ENCODE measurements around the gene LAMTOR2. TPM values are rescaled to one million over a fixed set of nuclear protein-coding genes. Genes with fewer than 3 reads are reported as not detected.

LAMTOR2 gene
- total RNA-seq, 4 donors from 2014 or later, result 32.6 to 51.8 (median 47.8) TPM

DNA sequence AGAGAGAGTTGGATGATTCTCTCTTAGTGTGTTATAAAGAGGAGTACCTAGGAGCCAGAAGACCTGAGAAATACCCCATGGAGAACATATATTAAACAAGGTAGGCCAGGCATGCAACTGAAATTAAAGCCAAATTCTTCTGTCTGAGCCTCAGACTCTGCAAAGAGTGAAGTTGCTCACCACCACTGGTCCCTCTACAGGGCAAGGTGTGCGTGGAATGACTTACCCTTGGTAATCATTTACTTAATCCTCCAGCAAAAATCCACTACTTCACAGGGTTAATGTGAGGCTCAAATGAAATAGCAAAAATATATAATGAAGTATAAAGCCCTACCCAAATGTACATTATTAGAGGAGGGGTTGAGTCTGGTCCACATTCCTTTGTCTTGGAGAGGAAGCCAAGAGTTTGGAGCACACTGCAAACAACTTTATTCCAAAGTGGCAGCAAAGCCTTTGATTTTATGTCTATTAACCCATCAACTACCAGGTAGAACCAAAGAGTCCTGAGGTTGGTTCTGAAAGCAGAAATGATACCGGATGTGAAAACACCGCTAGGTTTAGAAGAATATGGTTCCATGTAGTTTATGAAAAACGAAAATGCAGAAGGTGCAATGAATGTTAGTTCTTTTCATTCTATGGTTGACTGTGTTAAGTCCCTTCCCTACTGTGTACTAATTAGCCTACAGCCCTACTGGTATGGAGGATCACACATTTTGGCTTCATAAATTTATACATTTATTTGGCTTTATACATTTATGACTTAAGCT, 42.3 kb upstream of the LAMTOR2 start:
- H3K4me3 ChIP-seq, result no peak overlapping the region
- TF ChIP-seq POLR2A (IDR thresholded peaks at IDR 0.05) (no peak), EP300 (IDR thresholded peaks at IDR 0.05) (no peak)
- TF ChIP-seq, protein P1, sequence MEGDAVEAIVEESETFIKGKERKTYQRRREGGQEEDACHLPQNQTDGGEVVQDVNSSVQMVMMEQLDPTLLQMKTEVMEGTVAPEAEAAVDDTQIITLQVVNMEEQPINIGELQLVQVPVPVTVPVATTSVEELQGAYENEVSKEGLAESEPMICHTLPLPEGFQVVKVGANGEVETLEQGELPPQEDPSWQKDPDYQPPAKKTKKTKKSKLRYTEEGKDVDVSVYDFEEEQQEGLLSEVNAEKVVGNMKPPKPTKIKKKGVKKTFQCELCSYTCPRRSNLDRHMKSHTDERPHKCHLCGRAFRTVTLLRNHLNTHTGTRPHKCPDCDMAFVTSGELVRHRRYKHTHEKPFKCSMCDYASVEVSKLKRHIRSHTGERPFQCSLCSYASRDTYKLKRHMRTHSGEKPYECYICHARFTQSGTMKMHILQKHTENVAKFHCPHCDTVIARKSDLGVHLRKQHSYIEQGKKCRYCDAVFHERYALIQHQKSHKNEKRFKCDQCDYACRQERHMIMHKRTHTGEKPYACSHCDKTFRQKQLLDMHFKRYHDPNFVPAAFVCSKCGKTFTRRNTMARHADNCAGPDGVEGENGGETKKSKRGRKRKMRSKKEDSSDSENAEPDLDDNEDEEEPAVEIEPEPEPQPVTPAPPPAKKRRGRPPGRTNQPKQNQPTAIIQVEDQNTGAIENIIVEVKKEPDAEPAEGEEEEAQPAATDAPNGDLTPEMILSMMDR (IDR thresholded peaks at IDR 0.05), result no peak
- no peaks in the 10 kb centered on the region for H3K27me3 ChIP-seq
- no peaks in the 10 kb centered on the region for H3K9me3 ChIP-seq
- H3K4me1 ChIP-seq, result peaks cover 0 to 4% (median 0%) of the 10 kb centered on the region in 4 donors
- 94% methylated on average over 4 of the region's 4 CpGs for WGBS, 2 donors
- H3K27ac ChIP-seq, result no peak overlapping the region
- no peak for DNase-seq (ENCODE audit: low spot score in 2 of 2)
- peaks cover 9 to 95% (median 18%) of the 10 kb centered on the region in 3 donors for H3K36me3 ChIP-seq

DNA sequence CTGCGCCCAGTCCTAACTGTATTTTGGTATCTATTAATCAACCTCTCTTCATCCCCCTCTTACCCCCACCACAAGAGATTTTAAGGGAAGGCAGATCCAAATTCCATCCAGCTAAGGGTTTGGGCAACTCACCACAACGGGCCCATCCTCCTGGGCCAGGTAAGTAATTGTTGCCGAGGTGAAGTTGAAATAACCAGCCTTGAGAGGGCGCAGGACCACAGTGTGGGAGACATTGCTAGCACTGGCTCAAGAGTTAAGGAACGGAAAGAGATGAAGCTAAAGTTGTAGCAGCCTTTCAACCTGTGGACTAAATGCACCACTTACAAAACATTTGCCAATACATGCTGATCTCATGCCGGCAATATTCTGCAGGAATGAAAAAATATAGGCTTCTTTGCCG, 39.8 kb upstream of the LAMTOR2 start:
- peaks cover 4 to 98% (median 14%) of the 10 kb centered on the region in 3 donors for H3K36me3 ChIP-seq
- no peak overlapping the region for H3K4me3 ChIP-seq
- no peaks in the 10 kb centered on the region for H3K9me3 ChIP-seq
- no peaks in the 10 kb centered on the region for H3K27me3 ChIP-seq
- H3K27ac ChIP-seq, result no peak overlapping the region
- 90 to 91% methylated on average over 7 of the region's 7 CpGs for WGBS, 2 donors
- TF ChIP-seq, protein P1 (IDR thresholded peaks at IDR 0.05), result no peak
- TF ChIP-seq EP300 (IDR thresholded peaks at IDR 0.05), result no peak
- no peak for TF ChIP-seq POLR2A (IDR thresholded peaks at IDR 0.05)
- DNase-seq (ENCODE audit: low spot score in 2 of 2), result no peak
- peaks cover 0 to 19% (median 4%) of the 10 kb centered on the region in 4 donors for H3K4me1 ChIP-seq

DNA sequence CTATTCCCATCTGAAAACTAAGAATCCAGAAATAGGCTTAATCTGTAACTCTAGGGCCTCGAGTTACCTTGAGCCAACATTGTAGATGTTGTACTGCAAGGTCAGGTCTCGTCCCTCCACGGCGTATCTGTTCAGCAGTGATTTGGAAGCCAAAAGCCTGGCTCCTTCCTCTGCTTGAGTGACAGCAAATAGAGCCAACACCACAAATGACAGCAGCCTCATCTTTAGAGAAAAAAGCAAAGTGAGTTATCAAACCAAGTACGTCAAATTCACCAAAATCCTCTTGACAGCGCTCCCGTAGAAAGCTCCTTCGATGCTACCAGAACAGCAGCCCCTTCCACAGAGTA, 34.7 kb upstream of the LAMTOR2 start:
- peaks cover 0 to 47% (median 0%) of the 10 kb centered on the region in 3 donors for H3K36me3 ChIP-seq
- H3K27ac ChIP-seq, result peak overlapping the region; percentile 60 to 98 (median 93)
- peak overlapping the region; percentile 72 to 95 (median 86) for H3K4me3 ChIP-seq
- peaks cover 0 to 29% (median 11%) of the 10 kb centered on the region in 4 donors for H3K4me1 ChIP-seq
- TF ChIP-seq EP300 (IDR thresholded peaks at IDR 0.05) (no peak), POLR2A (IDR thresholded peaks at IDR 0.05) (no peak)
- TF ChIP-seq, protein P1 (IDR thresholded peaks at IDR 0.05), result no peak
- H3K9me3 ChIP-seq, result no peaks in the 10 kb centered on the region
- 39 to 41% methylated on average over 8 of the region's 8 CpGs for WGBS, 2 donors
- H3K27me3 ChIP-seq, result no peaks in the 10 kb centered on the region
- DNase-seq (ENCODE audit: low spot score in 2 of 2), result no peak

DNA sequence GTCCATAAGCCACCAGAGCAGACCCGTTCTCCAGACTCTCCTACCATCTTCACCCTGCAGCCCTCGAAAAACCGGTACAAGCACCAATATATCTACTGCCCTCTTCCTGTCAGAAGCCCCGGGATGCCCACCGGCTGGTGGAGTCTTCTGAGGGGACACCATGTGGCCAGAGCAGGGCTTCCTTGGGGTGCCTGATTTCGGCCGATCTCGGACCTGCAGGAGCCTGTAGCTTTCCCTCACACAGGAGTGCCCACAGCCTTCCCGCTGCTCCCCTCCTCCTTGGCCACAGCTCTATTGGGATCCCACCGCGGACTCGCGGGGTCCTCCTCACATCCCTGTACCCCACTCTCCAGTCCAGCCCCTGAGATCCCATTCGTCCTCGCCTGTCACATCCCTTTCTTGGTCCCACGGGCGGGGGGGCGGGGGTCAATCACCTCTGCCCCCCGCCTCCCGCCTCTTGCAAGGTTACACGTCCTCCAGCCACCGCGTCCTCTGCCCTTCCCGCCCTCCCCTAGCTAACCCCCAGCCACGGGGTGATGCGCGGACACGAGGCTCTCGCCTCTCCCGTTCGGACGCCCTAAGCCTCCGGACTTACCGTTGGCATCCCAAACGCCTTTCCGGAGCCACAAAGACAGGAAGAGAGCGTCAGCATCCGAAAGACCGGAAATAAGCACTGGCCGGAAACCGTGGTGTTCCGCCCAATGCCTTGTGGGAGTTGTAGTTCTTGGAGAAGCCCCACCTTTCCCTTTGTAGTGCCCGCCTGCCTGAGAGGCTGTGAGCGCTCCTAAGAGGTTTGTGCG, 34.1 kb upstream of the LAMTOR2 start, which contains the start of gene SSR2:
TSS of gene SSR2 (minus strand) at position 659 of the 800 bp plus-strand sequence. CDS start 784 bp downstream, outside the sequence.
- Histone ChIP-seq H3K27ac (peak within 1 kb of the TSS; percentile 60 to 98 (median 93)), H3K9me3 (no peaks in the 10 kb centered on the region), H3K4me3 (peak within 1 kb of the TSS; percentile 72 to 95 (median 86)), H3K36me3 (peaks cover 0 to 41% (median 0%) of the 10 kb centered on the region in 3 donors), H3K4me1 (peaks cover 0 to 29% (median 11%) of the 10 kb centered on the region in 4 donors), H3K27me3 (no peaks in the 10 kb centered on the region)
- 0 to 1% methylated on average over 40 to 44 of the region's 45 CpGs for WGBS, 2 donors
- TF ChIP-seq EP300 (IDR thresholded peaks at IDR 0.05), result peak; percentile 85 to 89
- TF ChIP-seq, protein P1 (IDR thresholded peaks at IDR 0.05), result peak in 1 of 5 experiments; percentile 10
- peak in 1 of 2 donors; percentile 46 for TF ChIP-seq POLR2A (IDR thresholded peaks at IDR 0.05)
- DNase-seq (ENCODE audit: low spot score in 2 of 2), result peak; percentile 73 to 87

All from tibial nerve (tissue), 4 donors.